Measurements from ENCODE around the gene TARS2.

GRCh38 chr1:150555971-150556865, 69.0 kb downstream of the TARS2 start:
- TF ChIP-seq, protein P1, sequence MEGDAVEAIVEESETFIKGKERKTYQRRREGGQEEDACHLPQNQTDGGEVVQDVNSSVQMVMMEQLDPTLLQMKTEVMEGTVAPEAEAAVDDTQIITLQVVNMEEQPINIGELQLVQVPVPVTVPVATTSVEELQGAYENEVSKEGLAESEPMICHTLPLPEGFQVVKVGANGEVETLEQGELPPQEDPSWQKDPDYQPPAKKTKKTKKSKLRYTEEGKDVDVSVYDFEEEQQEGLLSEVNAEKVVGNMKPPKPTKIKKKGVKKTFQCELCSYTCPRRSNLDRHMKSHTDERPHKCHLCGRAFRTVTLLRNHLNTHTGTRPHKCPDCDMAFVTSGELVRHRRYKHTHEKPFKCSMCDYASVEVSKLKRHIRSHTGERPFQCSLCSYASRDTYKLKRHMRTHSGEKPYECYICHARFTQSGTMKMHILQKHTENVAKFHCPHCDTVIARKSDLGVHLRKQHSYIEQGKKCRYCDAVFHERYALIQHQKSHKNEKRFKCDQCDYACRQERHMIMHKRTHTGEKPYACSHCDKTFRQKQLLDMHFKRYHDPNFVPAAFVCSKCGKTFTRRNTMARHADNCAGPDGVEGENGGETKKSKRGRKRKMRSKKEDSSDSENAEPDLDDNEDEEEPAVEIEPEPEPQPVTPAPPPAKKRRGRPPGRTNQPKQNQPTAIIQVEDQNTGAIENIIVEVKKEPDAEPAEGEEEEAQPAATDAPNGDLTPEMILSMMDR (IDR thresholded peaks at IDR 0.05): no peak
- no peak for TF ChIP-seq POLR2A (IDR thresholded peaks at IDR 0.05)
